Osteoblast (primary cell): ENCODE measurements around the gene CASP5. TPM values are rescaled to one million over a fixed set of nuclear protein-coding genes. Genes with fewer than 3 reads are reported as not detected.
"Not testable (repeated sequence)": the region's sequence is repeated elsewhere in the genome, so short reads cannot be mapped to it uniquely, and the experiment has no call there.

Source experiments
- DNase-seq: peaks from one replicate; pipeline ENCODE4 v3.0.0; 2011; ENCODE audit warnings: low spot score, mixed read lengths; ENCODE audit not compliant: insufficient read length; ENCODE audit errors: missing footprints
- H2AFZ ChIP-seq: 2 replicates; pipeline ENCODE4 v1.6.0; 2011; ENCODE audit warnings: mild to moderate bottlenecking, low read length
- H3K27ac ChIP-seq: 2 replicates; pipeline ENCODE4 v1.5.1; 2011; ENCODE audit warnings: mild to moderate bottlenecking, low read depth, low read length, moderate library complexity
- H3K27me3 ChIP-seq: 2 replicates; pipeline ENCODE4 v1.6.0; 2012; ENCODE audit warnings: mild to moderate bottlenecking, control low read depth, inconsistent platforms, low read length, moderate library complexity; ENCODE audit not compliant: insufficient read depth
- H3K36me3 ChIP-seq: 2 replicates; pipeline ENCODE4 v1.5.1; 2011; ENCODE audit warnings: mild to moderate bottlenecking, low read length, control low read depth, moderate library complexity; ENCODE audit not compliant: insufficient read depth
- H3K4me1 ChIP-seq: 2 replicates; pipeline ENCODE4 v1.5.1; 2011; ENCODE audit warnings: mild to moderate bottlenecking, low read length, control low read depth, moderate library complexity; ENCODE audit not compliant: insufficient read depth
- H3K4me2 ChIP-seq: 2 replicates; pipeline ENCODE4 v1.6.0; 2011; ENCODE audit warnings: mild to moderate bottlenecking, low read length; ENCODE audit not compliant: insufficient read depth
- H3K4me3 ChIP-seq: fragments of 200-600 bp; sonication (generic); 3 replicates; pipeline ENCODE4 v1.5.1; 2012; ENCODE audit warnings: mild to moderate bottlenecking, low read length, inconsistent platforms; ENCODE audit not compliant: insufficient read depth
- H3K79me2 ChIP-seq: 2 replicates; pipeline ENCODE4 v1.6.0; 2012; ENCODE audit warnings: mild to moderate bottlenecking, low read length, control low read depth, inconsistent platforms; ENCODE audit not compliant: insufficient read depth
- H3K9me3 ChIP-seq: 2 replicates; pipeline ENCODE4 v1.5.1; 2011; ENCODE audit warnings: low read depth, low read length, control low read depth
- H4K20me1 ChIP-seq: 2 replicates; pipeline ENCODE4 v1.6.0; 2012; ENCODE audit warnings: mild to moderate bottlenecking, low read length, control low read depth; ENCODE audit not compliant: insufficient read depth
- CTCF ChIP-seq: IDR thresholded peaks from 2 replicates; pipeline ENCODE4 v1.5.1; 2011; ENCODE audit warnings: mild to moderate bottlenecking, low read depth, low read length, moderate library complexity; ENCODE audit errors: extremely low read depth
- total RNA-seq: library from RNA; depleted of rRNA; stranded (reverse); fragments of >200 nt; gene quantifications from 2 replicates; pipeline ENCODE4 v1.2.3, GENCODE V29; 2012

Gene CASP5
- total RNA-seq, 1 donor: 0.36 TPM

- H3K4me1 ChIP-seq: peaks cover 12% of the 10 kb centered on the region
- H3K4me3 ChIP-seq: no peak overlapping the region
- no peaks in the 10 kb centered on the region for H3K27me3 ChIP-seq
- no peak for DNase-seq
- no peak overlapping the region for H3K4me2 ChIP-seq
- no peaks in the 10 kb centered on the region for H3K9me3 ChIP-seq
- H4K20me1 ChIP-seq: no peaks in the 10 kb centered on the region
- no peak overlapping the region for H3K27ac ChIP-seq
- no peaks in the 10 kb centered on the region for H3K79me2 ChIP-seq
- H3K36me3 ChIP-seq: no peaks in the 10 kb centered on the region
- TF ChIP-seq CTCF: no peak
- H2AFZ ChIP-seq: no peak overlapping the region
These were observed 19.2 kb upstream of the CASP5 start for GRCh38 chr11:105042178-105042577.

- no peaks in the 10 kb centered on the region for H3K36me3 ChIP-seq
- DNase-seq: no peak
- no peaks in the 10 kb centered on the region for H4K20me1 ChIP-seq
- TF ChIP-seq CTCF: no peak
- peaks cover 4% of the 10 kb centered on the region for H3K4me1 ChIP-seq
- no peaks in the 10 kb centered on the region for H3K79me2 ChIP-seq
- no peak overlapping the region for H3K4me2 ChIP-seq
- H3K27me3 ChIP-seq: no peaks in the 10 kb centered on the region
- no peak overlapping the region for H3K27ac ChIP-seq
- H3K4me3 ChIP-seq: no peak overlapping the region
- H2AFZ ChIP-seq: no peak overlapping the region
- H3K9me3 ChIP-seq: no peaks in the 10 kb centered on the region
These were observed 17.7 kb upstream of the CASP5 start for GRCh38 chr11:105040703-105041102.

- no peak for DNase-seq
- no peak for TF ChIP-seq CTCF
- Histone ChIP-seq H3K9me3 (no peaks in the 10 kb centered on the region), H3K27me3 (no peaks in the 10 kb centered on the region), H2AFZ (peak within 1 kb of the TSS; percentile 86), H3K4me1 (peaks cover 2% of the 10 kb centered on the region), H4K20me1 (no peaks in the 10 kb centered on the region), H3K36me3 (no peaks in the 10 kb centered on the region), H3K4me2 (peak within 1 kb of the TSS; percentile 73), H3K79me2 (no peaks in the 10 kb centered on the region), H3K27ac (no peak within 1 kb of the TSS), H3K4me3 (peak within 1 kb of the TSS; percentile 56)
These were observed 12.0 kb upstream of the CASP5 start, which contains the start of gene CASP1 for GRCh38 chr11:105034813-105035620. Gene CASP1 (minus strand): TSS chr11:105035144. CDS start chr11:105035113, 31 bp downstream.

GRCh38 chr11:105034388-105034787 is 11.4 kb upstream of the CASP5 start:
- not testable (repeated sequence) for DNase-seq, H3K27me3 ChIP-seq, H3K36me3 ChIP-seq, H3K27ac ChIP-seq, H3K9me3 ChIP-seq, H3K79me2 ChIP-seq, H4K20me1 ChIP-seq, H3K4me1 ChIP-seq
- Histone ChIP-seq H3K4me3 (peak overlapping the region; percentile 56), H2AFZ (peak overlapping the region; percentile 86), H3K4me2 (peak overlapping the region; percentile 73)
